Measurements from ENCODE around the gene ACTL9.

- no peak for TF ChIP-seq CTCF (IDR thresholded peaks at IDR 0.05)
- TF ChIP-seq POLR2AphosphoS5 (IDR thresholded peaks at IDR 0.05), result no peak
These were observed 12.0 kb downstream of the ACTL9 start for GRCh38 chr19:8686549-8686948.
